ENCODE data around the gene NXT1.
A peak's percentile ranks its signal among the peaks of the same experiment; 100 is the strongest.

Gene NXT1

GRCh38 chr20:23393996-23394775 lies 43.6 kb downstream of the NXT1 start:
- DNase-seq = no peak

- peak; percentile 18 to 71 for DNase-seq
Observed at GRCh38 chr20:23396950-23397627, 46.5 kb downstream of the NXT1 start.

- no peak for DNase-seq
Observed at GRCh38 chr20:23397961-23398360, 47.4 kb downstream of the NXT1 start.

GRCh38 chr20:23399568-23400241 lies 49.1 kb downstream of the NXT1 start:
- DNase-seq = no peak

- no peak for DNase-seq
Observed at GRCh38 chr20:23401051-23401450, 50.5 kb downstream of the NXT1 start.

GRCh38 chr20:23403751-23404150 lies 53.2 kb downstream of the NXT1 start:
- no peak for DNase-seq

- no peak for DNase-seq
Observed at GRCh38 chr20:23404196-23404595, 53.6 kb downstream of the NXT1 start.

Data from NCI-H2081 (cell line).